Hepatocyte (in vitro differentiated cells): ENCODE results near the gene TAPBPL. TPM values are rescaled to one million over a fixed set of nuclear protein-coding genes. Genes with fewer than 3 reads are reported as not detected.
"Not testable (repeated sequence)": the region's sequence is repeated elsewhere in the genome, so short reads cannot be mapped to it uniquely, and the experiment has no call there.

ENCODE experiments used
- DNase-seq: peaks from one replicate; pipeline ENCODE4 v3.0.0-alpha.2; 2016; ENCODE audit warnings: low spot score
- H2AFZ ChIP-seq: fragments of 200-600 bp; sonication (generic); 2 replicates; pipeline ENCODE4 v1.6.0; 2016; ENCODE audit warnings: antibody characterized with exemption, mild to moderate bottlenecking
- H3K27ac ChIP-seq: fragments of 200-600 bp; sonication (generic); 2 replicates; pipeline ENCODE4 v1.5.1; 2016; ENCODE audit warnings: mild to moderate bottlenecking
- H3K27me3 ChIP-seq: fragments of 200-600 bp; sonication (generic); 2 replicates; pipeline ENCODE4 v1.6.1; 2016
- H3K36me3 ChIP-seq: fragments of 200-600 bp; sonication (generic); replicated peaks from 2 replicates; pipeline ENCODE4 v1.5.1; 2016; ENCODE audit warnings: low read depth; ENCODE audit not compliant: insufficient read depth
- H3K4me1 ChIP-seq: fragments of 200-600 bp; sonication (generic); 2 replicates; pipeline ENCODE4 v1.5.1; 2016; ENCODE audit warnings: mild to moderate bottlenecking, moderate library complexity; ENCODE audit not compliant: insufficient read depth
- H3K4me2 ChIP-seq: fragments of 200-600 bp; sonication (generic); 2 replicates; pipeline ENCODE4 v1.6.0; 2016
- H3K4me3 ChIP-seq: fragments of 200-600 bp; sonication (generic); 2 replicates; pipeline ENCODE4 v1.5.1; 2016; ENCODE audit warnings: mild to moderate bottlenecking
- H3K79me2 ChIP-seq: fragments of 200-600 bp; sonication (generic); 2 replicates; pipeline ENCODE4 v1.6.0; 2017; ENCODE audit warnings: mild to moderate bottlenecking
- H3K9me2 ChIP-seq: fragments of 200-600 bp; sonication (generic); replicated peaks from 2 replicates; pipeline ENCODE4 v1.6.0; 2017; ENCODE audit warnings: mild to moderate bottlenecking; ENCODE audit not compliant: insufficient read depth
- H3K9me3 ChIP-seq: fragments of 200-600 bp; sonication (generic); 2 replicates; pipeline ENCODE4 v1.5.1; 2016; ENCODE audit warnings: low read depth, mild to moderate bottlenecking
- H4K20me1 ChIP-seq: fragments of 200-600 bp; sonication (generic); 2 replicates; pipeline ENCODE4 v1.6.0; 2016; ENCODE audit warnings: mild to moderate bottlenecking; ENCODE audit not compliant: insufficient read depth, poor library complexity, severe bottlenecking
- EZH2 ChIP-seq: fragments of 200-600 bp; sonication (generic); IDR thresholded peaks from 2 replicates; pipeline ENCODE4 v1.6.1; 2016; ENCODE audit warnings: antibody characterized with exemption, mild to moderate bottlenecking, borderline replicate concordance
- EZH2phosphoT487 ChIP-seq: fragments of 200-600 bp; sonication (generic); IDR thresholded peaks from one replicate; pipeline ENCODE4 v1.6.1; 2018; ENCODE audit warnings: antibody characterized with exemption, mild to moderate bottlenecking, low read depth, moderate library complexity; ENCODE audit not compliant: unreplicated experiment, severe bottlenecking
- WGBS: methylation state at CpG from one replicate; pipeline ENCODE4 v1.1.6; 2016; ENCODE audit warnings: low lambda C conversion rate; ENCODE audit errors: missing lambda C conversion rate; 5-methylcytosine and 5-hydroxymethylcytosine counted together
- polyA plus RNA-seq: library from polyadenylated mRNA; unstranded; fragments of >200 nt; fragmentation: Nextera tagmentation; extraction: Ambion mirVana; gene quantifications from 2 replicates; pipeline ENCODE4 v1.2.1, GENCODE V29; 2016
- total RNA-seq: library from RNA; depleted of rRNA; stranded (reverse); fragments of >200 nt; gene quantifications from 2 replicates; pipeline ENCODE4 v1.2.3, GENCODE V29; 2014
- TF ChIP-seq, protein P1 (sequence below): fragments of 200-600 bp; sonication (generic); IDR thresholded peaks from 2 replicates; pipeline ENCODE4 v1.5.1; 2016; ENCODE audit warnings: antibody characterized with exemption, mild to moderate bottlenecking; ENCODE audit not compliant: poor library complexity

Gene TAPBPL
- total and polyA plus RNA-seq, 2 experiments from 2014 or later: 8.2 to 9.7 TPM

DNA sequence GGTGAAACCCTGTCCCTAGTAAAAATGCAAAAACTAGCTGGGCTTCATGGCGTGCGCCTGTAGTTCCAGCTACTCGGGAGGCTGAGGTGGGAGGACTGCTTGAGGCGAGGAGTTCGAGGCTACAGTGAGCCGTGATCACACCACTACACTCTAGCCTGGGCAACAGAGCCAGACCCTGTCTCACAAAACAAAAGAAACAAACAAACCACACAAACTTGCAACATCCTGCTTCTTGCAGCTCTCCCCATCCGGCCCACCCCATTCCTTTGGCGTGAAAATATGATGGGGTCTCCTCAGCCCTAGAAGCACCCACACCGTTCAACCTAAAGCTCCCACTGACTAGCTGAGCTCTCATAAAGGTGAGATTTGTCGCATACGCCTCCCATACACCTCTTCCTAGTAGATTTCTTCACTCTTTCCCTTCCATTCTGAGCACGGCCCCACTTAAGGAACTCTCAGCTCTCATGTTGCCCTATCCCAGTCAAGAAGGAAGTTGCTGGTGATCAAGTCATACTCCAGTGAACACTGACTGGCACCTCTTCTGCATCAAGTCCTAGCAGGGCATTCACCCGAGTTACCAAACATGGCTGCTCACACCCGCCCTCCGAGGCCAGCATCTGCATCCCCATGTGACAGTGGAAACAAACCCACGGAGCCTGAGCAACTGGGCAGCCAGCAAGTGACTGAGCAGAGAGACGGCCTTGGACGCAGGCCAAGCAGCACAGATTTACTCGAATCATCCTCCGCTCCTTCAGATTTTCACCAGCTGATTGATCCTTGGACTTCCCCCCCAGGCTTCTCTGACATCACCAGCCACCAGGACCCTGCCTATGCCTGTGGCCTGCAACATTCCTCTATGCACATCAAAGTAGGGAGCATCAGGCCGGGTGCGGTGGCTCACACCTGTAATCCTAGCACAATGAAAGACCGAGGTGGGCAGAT, 26.0 kb upstream of the TAPBPL start:
- H3K27ac ChIP-seq: no peak overlapping the region
- WGBS: 87% methylated on average over 23 of the region's 23 CpGs

DNA sequence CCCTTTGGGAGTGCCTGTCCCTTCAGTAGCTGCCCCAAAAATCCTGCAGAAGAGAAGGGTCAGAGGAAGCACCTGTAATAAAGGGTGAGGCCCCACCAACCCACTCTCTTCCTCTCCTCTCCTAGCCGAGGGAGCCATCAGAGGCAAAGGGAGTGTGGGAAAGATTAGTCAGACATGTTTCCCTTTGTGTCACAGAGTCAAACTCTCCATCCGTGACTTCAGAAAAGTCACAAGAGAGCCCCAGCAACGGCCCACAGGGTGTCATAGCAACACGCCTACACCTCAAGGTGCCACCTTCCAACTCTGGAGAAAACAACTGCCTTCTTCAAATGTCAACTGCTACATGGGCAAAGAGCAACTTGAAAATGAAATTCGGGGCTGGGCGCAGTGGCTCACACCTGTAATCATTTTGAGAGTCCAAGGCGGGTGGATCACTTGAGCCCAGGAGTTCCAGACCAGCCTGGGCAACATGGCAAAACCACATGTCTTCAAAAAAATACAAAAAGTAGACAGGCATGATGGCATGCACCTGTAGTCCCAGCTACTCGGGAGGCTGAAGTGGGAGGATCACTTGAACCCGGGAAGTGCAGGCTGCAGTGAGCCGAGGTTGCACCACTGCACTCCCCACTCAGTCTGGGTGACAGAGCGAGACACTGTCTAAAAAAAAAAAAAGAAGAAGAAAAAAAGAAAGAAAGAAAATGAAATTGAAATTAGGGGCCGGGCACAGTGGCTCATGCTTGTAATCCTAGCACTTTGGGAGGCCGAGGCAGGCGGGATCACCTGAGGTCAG, 24.8 kb upstream of the TAPBPL start:
- no peak overlapping the region for H2AFZ ChIP-seq
- H4K20me1 ChIP-seq: no peaks in the 10 kb centered on the region
- H3K4me3 ChIP-seq: no peak overlapping the region
- no peaks in the 10 kb centered on the region for H3K27me3 ChIP-seq
- 94% methylated on average over 14 of the region's 14 CpGs for WGBS
- H3K36me3 ChIP-seq: no peaks in the 10 kb centered on the region
- H3K4me2 ChIP-seq: no peak overlapping the region
- no peak overlapping the region for H3K27ac ChIP-seq
- no peak for TF ChIP-seq EZH2
- TF ChIP-seq, protein P1, sequence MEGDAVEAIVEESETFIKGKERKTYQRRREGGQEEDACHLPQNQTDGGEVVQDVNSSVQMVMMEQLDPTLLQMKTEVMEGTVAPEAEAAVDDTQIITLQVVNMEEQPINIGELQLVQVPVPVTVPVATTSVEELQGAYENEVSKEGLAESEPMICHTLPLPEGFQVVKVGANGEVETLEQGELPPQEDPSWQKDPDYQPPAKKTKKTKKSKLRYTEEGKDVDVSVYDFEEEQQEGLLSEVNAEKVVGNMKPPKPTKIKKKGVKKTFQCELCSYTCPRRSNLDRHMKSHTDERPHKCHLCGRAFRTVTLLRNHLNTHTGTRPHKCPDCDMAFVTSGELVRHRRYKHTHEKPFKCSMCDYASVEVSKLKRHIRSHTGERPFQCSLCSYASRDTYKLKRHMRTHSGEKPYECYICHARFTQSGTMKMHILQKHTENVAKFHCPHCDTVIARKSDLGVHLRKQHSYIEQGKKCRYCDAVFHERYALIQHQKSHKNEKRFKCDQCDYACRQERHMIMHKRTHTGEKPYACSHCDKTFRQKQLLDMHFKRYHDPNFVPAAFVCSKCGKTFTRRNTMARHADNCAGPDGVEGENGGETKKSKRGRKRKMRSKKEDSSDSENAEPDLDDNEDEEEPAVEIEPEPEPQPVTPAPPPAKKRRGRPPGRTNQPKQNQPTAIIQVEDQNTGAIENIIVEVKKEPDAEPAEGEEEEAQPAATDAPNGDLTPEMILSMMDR: no peak
- TF ChIP-seq EZH2phosphoT487: no peak
- no peaks in the 10 kb centered on the region for H3K9me3 ChIP-seq
- H3K79me2 ChIP-seq: no peaks in the 10 kb centered on the region
- DNase-seq: no peak
- H3K4me1 ChIP-seq: no peaks in the 10 kb centered on the region
- no peaks in the 10 kb centered on the region for H3K9me2 ChIP-seq

More for the DNA sequence above, 26.0 kb upstream of the TAPBPL start:
- Histone ChIP-seq H3K4me2 (no peak overlapping the region), H3K36me3 (no peaks in the 10 kb centered on the region), H4K20me1 (no peaks in the 10 kb centered on the region), H3K9me2 (no peaks in the 10 kb centered on the region), H3K4me3 (no peak overlapping the region), H3K9me3 (no peaks in the 10 kb centered on the region), H3K27me3 (no peaks in the 10 kb centered on the region), H2AFZ (no peak overlapping the region), H3K79me2 (no peaks in the 10 kb centered on the region), H3K4me1 (no peaks in the 10 kb centered on the region)
- DNase-seq: no peak
- TF ChIP-seq EZH2: no peak
- TF ChIP-seq, protein P1: no peak
- TF ChIP-seq EZH2phosphoT487: no peak

DNA sequence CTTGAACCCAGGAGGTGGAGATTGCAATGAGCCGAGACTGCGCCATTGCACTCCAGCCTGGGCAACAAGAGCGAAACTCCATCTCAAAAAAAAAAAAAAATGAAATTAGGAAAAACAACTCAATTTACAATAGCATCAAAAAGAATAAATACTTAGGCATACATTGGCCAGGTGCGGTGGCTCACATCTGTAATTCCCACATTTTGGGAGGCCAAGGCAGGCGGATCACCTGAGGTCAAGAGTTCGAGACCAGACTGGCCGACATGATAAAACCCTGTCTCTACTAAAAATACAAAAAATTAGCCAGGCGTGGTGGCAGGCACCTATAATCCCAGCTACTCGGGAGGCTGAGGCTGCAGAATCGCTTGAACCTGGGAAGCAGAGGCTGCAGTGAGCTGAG, 24.0 kb upstream of the TAPBPL start:
- H3K4me2 ChIP-seq, H3K4me1 ChIP-seq, H3K36me3 ChIP-seq, H2AFZ ChIP-seq, DNase-seq, H3K79me2 ChIP-seq, H3K9me3 ChIP-seq, H4K20me1 ChIP-seq, H3K27ac ChIP-seq, H3K4me3 ChIP-seq, H3K9me2 ChIP-seq, H3K27me3 ChIP-seq: not testable (repeated sequence)
- 97% methylated on average over 10 of the region's 10 CpGs for WGBS

DNA sequence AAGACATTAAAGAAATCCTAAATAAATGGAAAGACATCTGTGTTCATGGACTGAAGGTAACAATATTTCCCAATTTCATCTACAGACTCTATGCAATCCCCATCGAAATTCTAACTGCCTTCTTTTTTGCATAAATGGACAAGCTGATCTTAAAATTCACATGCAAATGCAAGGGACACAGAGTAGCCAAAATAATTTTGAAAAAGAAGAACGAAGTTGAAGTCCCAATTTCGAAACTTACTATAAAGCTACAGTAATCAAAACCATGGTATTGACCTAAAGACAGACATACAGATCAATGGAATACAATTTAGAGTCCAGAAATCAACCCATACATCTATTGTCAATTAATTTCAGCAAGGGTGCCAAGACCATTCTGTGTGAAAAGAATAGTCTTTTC, 23.5 kb upstream of the TAPBPL start:
- Histone ChIP-seq H3K27me3 (no peaks in the 10 kb centered on the region), H3K4me1 (no peaks in the 10 kb centered on the region), H2AFZ (no peak overlapping the region), H3K9me3 (no peaks in the 10 kb centered on the region), H3K4me3 (no peak overlapping the region), H3K79me2 (no peaks in the 10 kb centered on the region), H3K9me2 (no peaks in the 10 kb centered on the region), H3K27ac (no peak overlapping the region), H3K4me2 (no peak overlapping the region), H3K36me3 (no peaks in the 10 kb centered on the region), H4K20me1 (no peaks in the 10 kb centered on the region)
- DNase-seq: no peak
- no peak for TF ChIP-seq EZH2phosphoT487
- TF ChIP-seq, protein P1: no peak
- no peak for TF ChIP-seq EZH2
- 94% methylated on average over 3 of the region's 3 CpGs for WGBS
